Heart right ventricle (tissue), 16 donors: ENCODE measurements around the gene CEP112. TPM values are rescaled to one million over a fixed set of nuclear protein-coding genes. Genes with fewer than 3 reads are reported as not detected.

Source experiments
- ATAC-seq, 8 donors: fragments of 200-7000 bp; cut with Tn5 transposase; one replicate each; pipeline ENCODE4 v1.9.1; 2020; ENCODE audit warnings: mild to moderate bottlenecking in 8 of 8, moderate library complexity in 8 of 8, moderate number of reproducible peaks in 1 of 8
- DNase-seq, 2 donors: peaks; one replicate each; pipeline ENCODE4 v3.0.0-alpha.2; 2020
- H3K27ac ChIP-seq, 10 donors: fragments of 200-600 bp; sonication (generic) in 2 of 10; one replicate each; pipeline versions ENCODE4 v1.5.0 to v1.8.0; 2020 to 2022; ENCODE audit warnings: mild to moderate bottlenecking in 3 of 10
- H3K27me3 ChIP-seq, 7 donors: fragments of 200-600 bp; one replicate each; pipeline ENCODE4 v1.8.0; 2021 to 2022; ENCODE audit warnings: mild to moderate bottlenecking in 2 of 7
- H3K36me3 ChIP-seq, 9 donors: fragments of 200-600 bp; sonication (generic) in 1 of 9; one replicate each; pipeline versions ENCODE4 v1.5.0 to v1.8.0; 2020 to 2022; ENCODE audit warnings: mild to moderate bottlenecking in 2 of 9
- H3K4me1 ChIP-seq, 9 donors: fragments of 200-600 bp; sonication (generic) in 1 of 9; one replicate each; pipeline versions ENCODE4 v1.5.0 to v1.8.0; 2020 to 2022; ENCODE audit warnings: mild to moderate bottlenecking in 4 of 9
- H3K4me3 ChIP-seq, 10 donors: fragments of 200-600 bp; sonication (generic) in 2 of 10; one replicate each; pipeline versions ENCODE4 v1.5.0 to v1.8.0; 2020 to 2022; ENCODE audit warnings: mild to moderate bottlenecking in 7 of 10, moderate library complexity in 2 of 10
- H3K9me3 ChIP-seq, 11 donors: fragments of 200-600 bp in 10 of 11; sonication (generic) in 2 of 11; one replicate each; pipeline versions ENCODE4 v1.5.0 to v1.8.0; 2013 to 2022; ENCODE audit warnings: mild to moderate bottlenecking in 2 of 11, control low read depth in 1 of 11, moderate library complexity in 1 of 11
- CTCF ChIP-seq, 9 donors: fragments of 200-600 bp; sonication (generic) in 2 of 9; IDR thresholded peaks; one replicate each; pipeline versions ENCODE4 v1.5.0 to v1.8.0; 2021 to 2022; ENCODE audit warnings: antibody characterized with exemption in 9 of 9, mild to moderate bottlenecking in 5 of 9, moderate library complexity in 1 of 9
- WGBS, 2 donors: extraction: QIAGEN DNeasy Blood & Tissue Kit; methylation state at CpG; one replicate each; pipeline ENCODE4 v1.1.7; 2013; ENCODE audit warnings: inconsistent platforms in 1 of 2; 5-methylcytosine and 5-hydroxymethylcytosine counted together
- intact Hi-C, 10 donors: fragments of 100-400 bp; cut with DNase I; formaldehyde crosslinking; loops; one replicate each; pipeline versions ENCODE4 v1.11.1 to v1.14.2; 2022
- polyA plus RNA-seq, 2 donors: library from polyadenylated mRNA; stranded (reverse); fragments of 200-250 nt; gene quantifications; one replicate each; pipeline ENCODE4 v1.2.3, GENCODE V29; 2013
- total RNA-seq, 10 donors: library from RNA; stranded (reverse); fragmentation: NEBNext Ultra II Directional in 3 of 10; extraction: Animal tissue kit (Norgen Biotek cat#: 25700) in 3 of 10; gene quantifications; one replicate each; pipeline versions ENCODE4 v1.2.1 to v1.2.4, GENCODE V29; 2021 to 2023
- donor health status: Arrhythmogenic right ventricular cardiomyopathy.
- donor health status: ischemic (EF 13 %, LVEDD 7.1; RV severe dilation, severe dysfunction).
- donor health status: healthy with polysubstance abuse.
- donor health status: DM: no; HTN: yes; CAD: no.
- donor health status: DM: no; HTN: no; CAD: no.
- donor health status: ischemic (EF 25% LVEDD 6.9; RV normal size, moderate dysfunction).
- donor health status: ischemic (EF 25% LVEDD 5.7; RV mildly dilated, moderate dysfunction).
- donor health status: healthy.
- donor health status: DM: yes; HTN: yes; CAD: no.
- donor health status: Ischemic cardiomyopathy.
- donor health status: ischemic (EF 35%, LVEDD 5.7; RV mildly dilated, moderate dysfunction).
- donor health status: nonischemic (EF 11% LVEDD 7.7; RV severe dilation, severe dysfunction).
- donor health status: DM: yes; HTN: yes; CAD: no.
- donor health status: PGD.
- donor health status: ischemic (EF 29% LVEDD 5.4; RV normal size, mild dysfunction).
- donor health status: nonischemic (EF 23%, LVEDD 6.1; RV moderate dilation, normal function).

CEP112 gene
- total and polyA plus RNA-seq, 12 donors: 6.7 to 30.0 (median 16.3) TPM

- no peaks in the 10 kb centered on the region for H3K27me3 ChIP-seq
- TF ChIP-seq CTCF (IDR thresholded peaks at IDR 0.05): no peak
- no peaks in the 10 kb centered on the region for H3K9me3 ChIP-seq
- H3K27ac ChIP-seq: no peak overlapping the region
- no peaks in the 10 kb centered on the region for H3K36me3 ChIP-seq
- WGBS, 2 donors: 83 to 85% methylated on average over 3 of the region's 3 CpGs
- intact Hi-C loops: loop anchor here in 2 of 10 donors (2.0 to 10.0 kb wide), 2 partner anchors 14 to 660 kb away; no protein-coding TSS in a partner anchor
- DNase-seq (no peak), ATAC-seq (no peak)
- H3K4me1 ChIP-seq: no peaks in the 10 kb centered on the region
- H3K4me3 ChIP-seq: no peak overlapping the region
Observed at GRCh38 chr17:66234611-66235010, 42.7 kb upstream of the CEP112 start.

GRCh38 chr17:66233023-66233753 is 41.3 kb upstream of the CEP112 start:
- no peaks in the 10 kb centered on the region for H3K9me3 ChIP-seq
- H3K27me3 ChIP-seq: no peaks in the 10 kb centered on the region
- ATAC-seq (no peak), DNase-seq (no peak)
- H3K27ac ChIP-seq: no peak overlapping the region
- no peak overlapping the region for H3K4me3 ChIP-seq
- no peaks in the 10 kb centered on the region for H3K36me3 ChIP-seq
- no peaks in the 10 kb centered on the region for H3K4me1 ChIP-seq
- WGBS, 2 donors: 71 to 74% methylated on average over 8 of the region's 8 CpGs
- intact Hi-C loops: loop anchor here in 1 of 10 donors (10.0 kb wide), 1 partner anchor 662 kb away; no protein-coding TSS in a partner anchor
- no peak for TF ChIP-seq CTCF (IDR thresholded peaks at IDR 0.05)

- Histone ChIP-seq H3K4me1 (no peaks in the 10 kb centered on the region), H3K9me3 (no peaks in the 10 kb centered on the region), H3K27me3 (no peaks in the 10 kb centered on the region), H3K4me3 (no peak overlapping the region), H3K27ac (no peak overlapping the region), H3K36me3 (no peaks in the 10 kb centered on the region)
- intact Hi-C loops: loop anchor here in 1 of 10 donors (10.0 kb wide), 1 partner anchor 664 kb away; no protein-coding TSS in a partner anchor
- DNase-seq: no peak
- TF ChIP-seq CTCF (IDR thresholded peaks at IDR 0.05): no peak
- 83% methylated on average over 4 of the region's 4 CpGs for WGBS, 2 donors
- no peak for ATAC-seq
Observed at GRCh38 chr17:66230922-66231591, 39.1 kb upstream of the CEP112 start.

- TF ChIP-seq CTCF (IDR thresholded peaks at IDR 0.05): no peak
- H3K36me3 ChIP-seq: no peaks in the 10 kb centered on the region
- H3K9me3 ChIP-seq: no peaks in the 10 kb centered on the region
- no peak for DNase-seq
- no peak for ATAC-seq
- H3K27me3 ChIP-seq: no peaks in the 10 kb centered on the region
- intact Hi-C loops: loop anchor here in 1 of 10 donors (10.0 kb wide), 1 partner anchor 665 kb away; no protein-coding TSS in a partner anchor
- no peak overlapping the region for H3K27ac ChIP-seq
- H3K4me3 ChIP-seq: no peak overlapping the region
- 78 to 83% methylated on average over 4 of the region's 4 CpGs for WGBS, 2 donors
- no peaks in the 10 kb centered on the region for H3K4me1 ChIP-seq
Observed at GRCh38 chr17:66229783-66230538, 38.0 kb upstream of the CEP112 start.
